Endometrial microvascular endothelial cells (primary cell): ENCODE measurements around the gene SLC25A14. TPM values are rescaled to one million over a fixed set of nuclear protein-coding genes. Genes with fewer than 3 reads are reported as not detected.
"Not testable (repeated sequence)": the region's sequence is repeated elsewhere in the genome, so short reads cannot be mapped to it uniquely, and the experiment has no call there.

ENCODE experiments used
- in situ Hi-C: cut with HindIII; loops from 2 replicates; pipeline ENCODE4 v1.10.0; 2017; ENCODE audit warnings: low sequenced_read_pairs, low pct_unique_long_range_greater_than_20kb; ENCODE audit errors: inconsistent ontology term
- total RNA-seq: library from RNA; depleted of rRNA; stranded (reverse); fragments of >200 nt; gene quantifications from one replicate; pipeline ENCODE4 v1.2.3, GENCODE V29; 2015; ENCODE audit errors: inconsistent ontology term

SLC25A14 gene
- total RNA-seq, 1 donor from 2014 or later: 12.5 TPM

DNA sequence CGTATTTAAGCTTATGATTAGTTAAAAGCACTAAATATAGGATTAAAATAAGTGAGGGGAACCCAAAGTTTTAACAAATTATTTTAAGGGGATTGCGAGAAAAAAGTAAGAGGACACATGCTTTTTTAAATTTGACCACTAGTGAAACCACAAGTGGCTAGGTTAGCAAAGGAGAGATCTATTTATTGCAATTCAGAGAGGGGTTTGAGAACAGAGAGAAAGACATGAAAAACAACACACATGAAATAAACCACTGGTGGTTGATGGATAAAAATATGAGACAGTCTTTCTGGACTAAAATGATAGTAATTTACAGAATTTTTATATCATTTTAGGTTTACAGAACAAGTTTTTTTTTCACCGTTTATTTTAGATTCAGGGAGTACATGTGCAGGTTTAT, 11.8 kb downstream of the SLC25A14 start:
- in situ Hi-C loops: no loop called here

DNA sequence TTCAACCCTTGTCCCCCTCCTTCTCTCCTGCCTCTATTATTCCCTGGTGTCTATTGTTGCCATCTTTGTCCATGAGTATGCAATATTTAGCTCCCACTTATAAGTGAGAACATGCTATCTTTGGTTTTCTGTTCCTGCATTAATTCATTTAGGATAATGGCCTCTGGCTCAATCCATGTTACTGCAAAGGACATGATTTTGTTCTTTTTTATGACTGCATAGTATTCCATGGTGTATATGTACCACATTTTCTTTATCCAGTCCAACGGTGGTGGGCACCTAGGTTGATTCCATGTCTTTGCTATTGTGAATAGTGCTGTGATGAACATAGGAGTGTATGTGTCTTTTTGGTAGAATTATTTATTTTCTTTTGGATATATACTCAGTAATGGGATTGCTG, 12.3 kb downstream of the SLC25A14 start:
- in situ Hi-C loops: not testable (repeated sequence)

DNA sequence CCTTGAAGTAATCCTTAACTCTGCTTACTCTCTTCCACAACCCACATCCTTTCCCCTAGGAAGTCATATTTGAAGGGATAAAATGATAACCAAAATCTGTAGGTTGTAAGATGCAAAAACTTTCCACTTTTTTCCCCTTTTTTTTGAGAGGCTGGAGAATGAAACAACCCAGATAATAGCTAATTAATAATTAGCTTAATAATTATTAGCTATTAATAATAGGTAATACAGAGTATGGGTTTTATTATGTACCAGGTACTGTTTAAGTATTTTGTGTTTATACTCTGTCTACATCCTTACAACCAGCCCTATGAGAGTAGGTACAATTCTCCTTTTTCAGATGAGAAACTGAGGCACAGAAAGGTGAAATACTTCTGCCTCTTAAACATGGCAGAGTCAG, 36.4 kb downstream of the SLC25A14 start:
- in situ Hi-C loops: no loop called here

DNA sequence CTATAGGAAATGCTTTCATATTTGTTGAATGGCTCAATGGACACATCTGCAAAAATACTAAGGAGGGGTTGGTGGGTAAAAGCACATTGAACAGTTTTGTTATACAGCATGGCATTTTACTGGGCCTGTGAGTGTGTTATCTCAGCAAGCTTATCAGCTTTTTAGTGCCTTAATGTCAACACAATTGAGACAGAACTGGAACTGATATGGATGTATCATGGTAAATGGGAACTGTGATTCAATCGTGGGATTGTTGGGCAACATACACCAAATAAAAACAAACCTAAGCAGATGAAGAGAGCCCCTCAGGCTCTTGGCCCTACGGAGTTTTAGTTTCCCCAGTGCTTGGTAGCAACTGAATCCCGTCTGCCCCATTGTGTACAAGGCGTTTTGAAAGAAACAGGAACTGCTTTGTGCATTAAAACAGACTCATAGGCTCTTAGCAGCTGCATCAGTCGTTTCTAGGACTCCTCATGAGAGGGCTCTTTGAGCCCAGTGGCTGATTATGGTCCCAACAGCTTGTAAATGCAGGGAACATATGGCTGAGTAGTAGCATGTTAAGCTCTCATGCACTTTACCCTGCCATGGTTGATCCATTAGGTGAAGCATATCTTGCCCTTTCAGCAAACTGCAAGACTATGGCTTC, 38.4 kb downstream of the SLC25A14 start:
- in situ Hi-C loops: no loop called here

DNA sequence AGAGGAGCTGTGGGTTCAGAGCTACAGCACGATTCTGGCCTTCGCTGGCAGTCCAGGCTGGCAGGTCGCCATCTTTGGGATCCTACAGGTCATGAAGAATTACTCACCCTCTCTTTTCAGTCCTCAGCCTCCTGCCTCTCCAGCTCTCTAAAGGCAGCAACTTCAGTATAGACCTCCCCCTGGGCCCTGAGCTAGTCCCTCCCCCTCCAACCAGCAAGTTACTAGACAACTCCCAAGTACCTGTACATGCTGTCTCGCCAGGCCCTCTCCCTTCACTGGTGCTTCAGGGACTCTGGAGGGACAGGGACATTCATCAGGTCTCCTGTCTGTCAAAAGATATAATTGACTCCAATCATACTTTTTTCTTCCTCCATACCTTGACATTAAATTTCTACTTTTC, 45.8 kb downstream of the SLC25A14 start, which contains the start of gene GPR119:
TSS of gene GPR119 (minus strand) at position 155 of the 400 bp plus-strand sequence. CDS start 227 bp downstream, outside the sequence.
- in situ Hi-C loops: no loop called here

DNA sequence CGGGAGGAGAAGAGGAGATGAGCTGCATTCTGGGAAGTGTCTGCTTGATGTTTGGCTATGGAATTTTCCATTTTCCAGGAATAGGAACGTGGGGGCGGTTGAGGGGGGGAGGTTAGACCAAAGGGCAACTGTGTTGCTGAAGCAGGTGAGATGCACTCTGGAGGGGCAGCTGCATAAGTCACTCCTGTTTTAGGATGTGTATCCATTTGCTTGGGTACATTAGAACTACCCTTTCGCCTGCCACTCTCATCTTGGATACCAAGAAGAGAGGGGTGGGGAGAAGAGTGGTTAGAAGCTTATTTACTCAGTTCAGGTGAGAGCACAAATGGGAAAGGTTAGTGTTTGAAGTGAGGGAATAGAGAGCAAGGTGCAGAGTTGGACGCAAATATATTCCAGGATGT, 46.7 kb downstream of the SLC25A14 start:
- in situ Hi-C loops: no loop called here

DNA sequence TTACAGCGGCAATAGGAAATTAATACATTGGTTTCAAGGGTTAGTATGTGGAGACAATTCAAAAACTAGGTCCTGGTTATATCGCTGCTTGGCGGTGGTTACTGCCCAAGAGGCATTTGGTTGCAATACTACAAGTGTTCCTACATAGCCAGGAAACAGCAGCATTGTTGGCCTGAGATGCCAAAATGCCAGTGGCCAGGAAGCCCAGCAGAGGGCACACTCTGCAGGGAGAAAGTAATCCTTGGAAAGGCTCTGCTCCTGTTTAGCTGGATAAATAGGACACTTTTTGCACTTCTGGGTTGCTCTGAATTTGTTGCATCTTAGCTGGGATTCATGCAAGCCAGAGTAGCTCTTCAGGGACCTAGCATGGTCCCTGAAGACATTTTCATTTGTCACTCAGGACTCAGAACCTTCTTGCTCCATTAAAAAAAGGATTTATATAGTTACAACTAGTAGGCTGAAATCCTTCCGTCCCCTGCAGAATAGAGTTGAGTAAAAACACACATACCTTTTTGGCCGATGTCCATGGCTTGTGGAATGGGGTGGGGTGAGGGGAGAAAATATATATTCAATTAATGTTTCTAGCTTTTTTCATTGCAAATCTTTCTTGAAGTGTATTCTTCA, 53.8 kb downstream of the SLC25A14 start:
- in situ Hi-C loops: no loop called here

DNA sequence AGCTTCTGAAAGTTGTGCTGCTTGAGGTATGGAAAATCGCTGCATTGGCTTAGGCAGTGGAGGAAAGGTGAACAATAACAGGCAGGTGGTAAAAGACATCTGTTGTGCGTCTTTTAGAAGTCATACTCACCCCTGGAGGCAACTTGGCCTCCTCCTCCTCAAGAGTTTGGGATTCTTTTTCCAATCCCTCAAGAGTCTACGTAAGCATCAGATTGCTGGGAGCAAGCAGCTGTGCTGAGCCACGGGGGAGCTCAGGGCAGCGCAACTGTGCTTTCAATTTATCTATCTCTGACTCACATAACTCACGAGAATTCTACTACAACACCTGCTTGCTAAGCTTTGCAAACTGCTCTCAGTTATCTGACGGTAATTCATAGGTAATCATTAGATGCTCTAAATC, 55.6 kb downstream of the SLC25A14 start:
- in situ Hi-C loops: no loop called here

DNA sequence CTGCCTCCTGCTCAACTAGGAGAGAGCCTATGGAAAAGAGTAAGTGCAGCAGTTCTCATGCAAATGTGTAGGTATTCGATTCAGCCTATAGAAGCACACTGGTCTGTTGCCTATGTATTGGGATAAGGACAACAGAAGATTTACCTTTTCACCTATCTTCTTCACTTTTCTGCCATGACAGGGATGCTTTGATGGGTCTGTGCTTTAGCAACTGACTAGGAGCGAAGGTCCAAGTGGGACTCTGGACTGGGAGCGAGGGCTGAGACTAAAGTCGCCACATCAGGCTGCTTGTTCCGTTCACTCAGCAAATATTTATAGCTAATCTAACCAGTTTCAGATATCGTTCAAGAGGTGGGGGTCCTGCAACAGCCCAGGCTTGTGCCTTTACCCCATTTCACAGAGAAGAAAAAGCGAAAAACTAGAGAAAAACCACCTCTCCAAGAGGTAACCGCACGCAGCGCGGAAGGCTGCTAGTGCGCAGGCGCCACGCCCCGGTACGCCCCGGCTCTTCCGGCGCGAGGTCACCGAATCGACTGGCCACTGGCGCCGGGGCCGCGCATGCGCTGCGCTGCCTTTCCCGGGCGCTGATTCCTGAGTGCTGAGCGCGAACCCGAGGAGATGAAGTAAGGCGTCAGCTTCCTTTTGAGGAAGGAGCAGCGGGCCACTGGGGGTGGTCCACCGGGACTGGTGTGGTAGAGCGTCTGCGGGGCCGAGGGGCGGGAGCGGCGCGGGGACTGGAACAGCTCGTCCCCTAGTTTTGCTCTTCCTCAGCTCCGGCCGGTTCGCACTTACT, 61.9 kb downstream of the SLC25A14 start, which contains the start of gene RBMX2:
TSS of gene RBMX2 (plus strand) at position 573 of the 793 bp plus-strand sequence. CDS start at position 619, 46 bp downstream.
- in situ Hi-C loops: no loop called here

DNA sequence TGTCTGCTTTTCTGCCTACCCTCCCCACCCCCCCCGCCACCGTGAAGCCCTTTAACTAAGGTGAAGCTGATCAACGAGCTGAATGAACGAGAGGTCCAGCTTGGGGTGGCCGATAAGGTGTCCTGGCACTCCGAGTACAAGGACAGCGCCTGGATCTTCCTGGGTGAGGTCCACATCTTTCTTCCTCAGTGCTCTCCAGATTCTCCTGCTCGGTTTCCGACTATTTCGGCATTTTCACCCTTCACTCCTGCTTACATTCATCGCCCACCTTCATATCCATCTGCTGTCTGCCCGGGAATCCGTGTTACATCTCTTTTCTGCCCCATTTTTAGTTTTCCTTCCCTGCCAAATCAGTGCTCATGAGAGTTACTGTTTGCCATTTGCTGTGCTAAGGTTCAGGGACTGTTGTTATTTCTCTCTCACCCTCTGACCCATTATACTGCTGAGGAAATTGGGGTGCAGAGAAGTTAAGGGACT, 62.5 kb downstream of the SLC25A14 start:
- in situ Hi-C loops: no loop called here

DNA sequence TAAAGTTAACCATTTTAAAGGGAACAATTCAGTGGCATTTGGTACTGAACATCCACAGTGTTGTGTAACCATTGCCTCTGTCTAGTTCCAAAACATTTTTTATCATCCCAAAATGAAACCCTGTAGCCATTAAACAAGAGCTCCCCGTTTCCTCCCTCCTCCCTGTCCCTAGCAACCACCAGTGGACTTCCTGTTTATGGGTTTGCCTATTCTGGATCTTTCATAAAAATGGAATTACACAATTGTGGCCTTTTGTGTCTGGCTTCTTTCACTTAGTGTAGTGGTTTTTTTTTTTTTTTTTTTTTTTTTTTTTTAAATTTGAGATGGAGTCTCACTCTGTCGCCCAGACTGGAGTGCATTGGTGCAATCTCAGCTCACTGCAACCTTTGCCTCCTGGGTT, 73.7 kb downstream of the SLC25A14 start:
- in situ Hi-C loops: no loop called here

DNA sequence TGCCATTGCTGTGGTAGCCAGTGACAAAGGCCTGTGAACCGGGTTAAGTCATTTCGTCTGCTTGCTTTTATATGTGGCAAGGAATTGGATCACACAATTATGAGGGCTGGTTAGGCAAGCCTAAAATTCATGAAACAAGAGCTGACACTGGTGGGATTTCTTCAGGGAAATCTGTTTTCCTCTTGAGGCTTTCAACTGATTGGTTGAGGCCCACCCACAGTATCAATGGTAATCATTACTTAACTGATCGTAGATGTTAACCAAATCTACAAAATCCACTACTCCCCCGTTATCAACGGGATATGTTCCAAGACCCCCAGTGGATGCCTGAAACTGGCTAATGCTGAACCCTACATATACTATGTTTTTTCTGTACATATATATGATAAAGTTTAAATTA, 75.1 kb downstream of the SLC25A14 start:
- in situ Hi-C loops: no loop called here

DNA sequence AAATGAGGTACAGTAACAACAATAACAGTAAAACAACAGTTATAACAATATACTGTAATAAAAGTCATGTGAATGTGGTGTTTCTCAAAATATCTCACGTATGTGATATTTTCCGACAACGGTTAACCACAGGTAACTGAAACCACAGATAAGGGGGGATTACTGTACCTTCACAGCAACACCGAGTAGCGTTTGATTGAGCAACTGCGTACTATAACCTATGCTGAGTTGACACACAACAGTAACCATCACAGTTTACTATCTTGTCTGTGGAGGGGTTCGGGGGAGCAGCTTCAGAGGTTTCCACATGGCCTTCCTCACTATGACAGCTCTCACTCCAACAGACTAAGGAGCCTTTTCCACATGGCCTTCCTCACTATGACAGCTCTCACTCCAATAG, 75.5 kb downstream of the SLC25A14 start:
- in situ Hi-C loops: no loop called here

DNA sequence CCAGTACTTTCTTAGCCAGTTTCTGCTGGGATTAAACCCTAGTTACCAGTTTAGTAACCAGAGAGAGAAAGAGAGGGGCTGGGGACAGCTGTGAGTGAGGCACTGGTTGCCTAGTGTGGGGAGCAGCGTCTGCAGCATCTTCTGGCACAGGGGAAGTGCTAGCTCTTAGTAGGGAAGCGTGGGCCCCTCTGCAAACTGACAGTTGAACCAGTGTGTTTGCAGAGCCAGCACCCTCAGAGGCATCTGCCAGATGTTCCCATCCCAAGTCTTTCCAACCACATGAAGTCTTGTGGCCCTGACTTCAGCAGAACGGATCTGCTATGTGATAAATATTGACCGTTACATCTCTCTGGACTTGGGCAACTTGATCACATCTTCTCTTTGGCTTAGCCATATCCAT, 77.1 kb downstream of the SLC25A14 start:
- in situ Hi-C loops: no loop called here

DNA sequence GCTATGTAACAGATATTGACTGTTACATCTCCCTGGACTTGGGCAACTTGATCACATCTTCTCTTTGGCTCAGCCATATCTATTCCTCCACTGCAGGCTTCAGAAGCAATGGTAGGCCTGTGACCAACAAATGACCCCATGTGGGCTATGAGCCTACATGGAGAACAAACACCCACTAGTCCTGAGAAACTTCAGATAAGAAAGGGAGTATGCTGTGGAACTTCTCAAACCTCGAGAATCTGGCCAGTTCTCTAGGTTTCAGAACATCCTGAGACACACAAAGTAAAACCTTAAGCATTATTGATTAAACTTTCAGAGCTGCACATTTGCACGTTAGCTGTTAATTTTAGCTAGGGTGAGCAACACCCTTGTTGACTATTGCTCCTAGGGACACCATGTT, 78.3 kb downstream of the SLC25A14 start:
- in situ Hi-C loops: no loop called here

DNA sequence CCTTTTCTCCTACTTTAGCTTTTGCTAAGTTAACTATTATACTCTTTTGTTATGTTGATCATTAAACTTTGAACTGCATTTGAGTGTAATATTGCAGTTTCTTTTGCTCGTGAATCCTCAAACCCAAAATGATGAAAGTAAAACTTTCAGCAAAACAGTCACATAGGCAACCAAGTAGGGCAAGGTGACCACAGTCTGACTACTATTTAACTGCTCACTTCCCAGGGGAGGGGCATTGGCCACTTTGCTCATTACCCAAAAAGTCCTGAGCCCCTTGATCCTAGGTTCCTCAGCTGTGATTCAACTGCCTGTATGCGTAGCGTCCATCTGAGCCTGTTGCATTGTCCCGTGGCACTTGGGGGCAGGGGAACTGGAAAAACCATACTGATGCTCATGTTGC, 79.0 kb downstream of the SLC25A14 start:
- in situ Hi-C loops: no loop called here

DNA sequence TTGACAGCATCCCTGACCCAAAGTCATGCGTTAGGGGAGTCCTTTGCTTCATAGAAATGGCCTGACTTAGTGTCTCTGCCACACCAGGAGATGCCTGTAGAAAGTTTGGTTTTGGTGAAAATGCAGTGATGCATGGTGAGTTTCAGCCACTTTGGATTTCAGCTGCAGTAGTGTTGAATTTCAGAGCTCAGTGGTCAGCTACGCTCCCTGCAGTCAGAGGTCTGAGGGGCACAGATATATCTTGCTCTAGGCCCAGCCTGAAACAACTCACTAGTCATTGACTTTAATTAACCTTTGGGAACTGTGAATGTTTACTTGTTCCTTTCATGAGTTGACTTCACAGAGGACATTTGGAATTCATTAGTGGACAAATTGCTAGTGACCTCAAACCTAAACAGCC, 79.5 kb downstream of the SLC25A14 start:
- in situ Hi-C loops: no loop called here
